Activated CD8-positive, alpha-beta memory T cell treated with anti-CD3 and anti-CD28 coated beads for 48 hours (primary cell): ENCODE measurements around the gene CADM2.

Experiments
- DNase-seq, 3 experiments: peaks; one replicate each; pipeline ENCODE4 v3.0.0-alpha.2; 2020; ENCODE audit warnings: low read depth in 2 of 3, low spot score in 2 of 3

Gene CADM2

DNA sequence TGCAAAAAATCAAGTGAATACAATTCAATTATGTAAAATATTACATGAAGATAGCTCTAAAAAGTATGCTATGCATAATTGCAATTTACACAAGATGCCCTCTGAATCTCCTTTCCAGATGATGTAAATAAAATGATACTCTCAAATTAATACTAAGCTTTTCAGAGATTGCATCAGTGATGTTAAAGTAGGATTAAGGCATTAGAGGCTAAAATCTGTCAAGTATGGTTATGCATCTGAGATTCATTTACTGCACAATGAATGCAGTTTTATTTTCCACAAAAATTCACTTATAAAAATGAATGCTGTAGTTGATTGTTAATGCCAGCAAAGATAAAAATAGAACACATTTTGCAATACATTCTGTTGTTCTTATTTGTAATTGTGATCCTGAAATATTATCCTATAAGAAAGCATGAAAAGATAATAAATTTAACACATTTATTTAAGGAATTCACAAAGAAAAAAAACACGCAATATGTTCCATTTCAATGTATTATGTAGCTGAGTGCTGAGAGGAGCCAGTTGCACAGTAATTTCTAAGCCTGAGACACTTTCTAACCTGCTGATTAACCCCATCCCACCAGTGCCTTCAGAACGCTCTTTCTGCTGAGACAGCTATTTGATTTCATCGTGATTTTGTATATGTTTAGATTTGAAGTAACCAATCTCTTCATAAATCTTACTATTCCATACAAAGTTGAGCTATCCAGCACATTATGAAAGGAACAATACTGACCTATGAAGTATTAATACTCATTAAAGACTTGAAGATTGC is 224.4 kb downstream of the CADM2 start:
- DNase-seq = no peak

DNA sequence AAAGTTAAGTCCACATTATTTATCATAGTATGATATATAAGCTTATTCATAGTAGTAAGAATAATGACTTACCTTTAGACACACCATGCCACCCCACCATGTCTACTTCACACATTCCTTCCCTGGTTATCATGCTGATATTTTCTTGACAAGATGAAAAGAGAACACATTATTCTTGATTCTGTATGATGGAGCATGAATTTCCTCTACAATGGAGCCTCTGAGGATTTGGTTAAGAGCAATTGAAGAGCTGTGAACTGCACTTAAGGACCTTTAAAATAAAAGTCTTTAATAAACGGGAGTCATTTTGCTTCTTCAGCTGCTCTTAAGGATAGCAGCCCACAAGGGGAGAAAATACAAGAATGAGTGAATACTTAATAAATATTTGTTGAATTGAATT is 226.7 kb downstream of the CADM2 start:
- DNase-seq = no peak

GRCh38 chr3:85189731-85190130 is 230.9 kb downstream of the CADM2 start:
- no peak for DNase-seq

GRCh38 chr3:85193565-85193964 is 234.8 kb downstream of the CADM2 start:
- DNase-seq = no peak

DNA sequence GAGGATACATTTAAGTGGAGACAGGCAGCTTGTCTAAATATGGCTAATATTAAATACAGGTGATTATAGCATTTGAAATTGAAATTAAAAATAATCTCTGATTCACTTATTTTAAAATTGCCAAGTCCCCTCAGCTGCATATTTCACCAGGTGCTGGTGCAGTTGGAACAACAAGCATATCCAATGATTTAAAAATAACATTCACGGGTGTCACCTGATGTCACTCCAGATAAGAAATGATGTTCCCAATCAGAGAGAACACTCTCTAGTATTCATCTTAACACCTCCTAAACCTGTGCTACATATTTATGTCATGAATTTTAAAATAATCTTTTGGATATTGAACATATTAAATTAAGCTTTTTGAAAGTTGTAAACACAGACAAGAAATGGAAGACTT is 249.9 kb downstream of the CADM2 start:
- no peak for DNase-seq

GRCh38 chr3:85210540-85210939 is 251.8 kb downstream of the CADM2 start:
- DNase-seq = no peak

DNA sequence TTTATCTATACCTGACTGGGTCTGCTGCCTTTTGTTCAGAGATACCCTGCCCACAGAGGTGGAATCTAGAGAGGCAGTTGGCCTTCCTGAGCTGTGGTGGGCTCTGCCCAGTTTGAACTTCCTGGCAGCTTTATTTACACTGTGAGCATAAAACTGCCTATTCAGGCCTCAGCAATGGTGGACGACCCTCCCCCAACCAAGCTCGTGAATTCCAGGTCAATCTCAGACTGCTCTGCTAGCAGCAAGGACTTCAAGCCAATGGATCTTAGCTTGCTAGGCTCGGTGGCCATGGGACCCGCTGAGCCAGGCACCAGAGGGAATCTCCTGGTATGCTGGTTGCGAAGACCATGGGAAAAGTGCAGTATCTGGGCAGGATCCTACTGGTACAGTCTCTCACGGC is 270.2 kb downstream of the CADM2 start:
- no peak for DNase-seq

- no peak for DNase-seq
Measured at GRCh38 chr3:85244091-85244490, 285.3 kb downstream of the CADM2 start.

DNA sequence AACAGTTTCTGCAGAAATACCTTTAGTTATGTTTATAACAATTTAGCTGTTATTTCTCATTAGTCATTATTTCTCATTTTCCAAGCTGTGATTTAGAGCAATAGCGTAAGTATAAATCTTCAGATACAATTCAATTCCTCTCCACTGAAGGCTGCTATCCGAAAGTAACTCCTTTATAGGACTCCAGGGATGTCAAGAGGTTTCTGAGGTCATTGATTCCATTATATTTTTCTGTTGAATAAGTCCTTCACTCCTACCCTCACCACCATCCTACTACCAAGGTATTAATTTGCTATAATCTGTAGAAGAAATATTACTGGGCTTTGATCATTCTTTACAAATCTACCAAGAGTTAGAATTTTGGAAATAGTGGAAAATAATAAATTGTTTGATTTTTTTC is 285.7 kb downstream of the CADM2 start:
- DNase-seq = no peak

- no peak for DNase-seq
Measured at GRCh38 chr3:85251766-85252165, 293.0 kb downstream of the CADM2 start.

DNA sequence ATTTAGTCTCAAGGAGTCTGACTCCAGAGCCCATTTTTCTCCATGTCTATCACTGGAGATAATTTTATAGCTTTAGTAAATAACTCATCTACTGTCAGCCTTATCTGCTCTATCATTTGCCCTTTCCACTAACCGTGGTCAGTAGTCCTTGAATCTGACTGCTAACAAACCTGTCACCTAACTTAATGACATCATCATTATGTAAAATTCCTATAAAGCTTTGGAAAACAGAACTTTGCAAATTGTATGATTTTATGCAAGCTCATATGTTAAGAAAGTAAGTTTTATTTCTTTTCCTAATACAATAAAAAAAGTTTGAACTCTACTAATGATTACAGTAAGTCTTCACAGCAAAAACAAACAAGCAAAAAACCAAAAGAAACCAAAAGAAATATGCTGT is 293.9 kb downstream of the CADM2 start:
- no peak for DNase-seq

DNA sequence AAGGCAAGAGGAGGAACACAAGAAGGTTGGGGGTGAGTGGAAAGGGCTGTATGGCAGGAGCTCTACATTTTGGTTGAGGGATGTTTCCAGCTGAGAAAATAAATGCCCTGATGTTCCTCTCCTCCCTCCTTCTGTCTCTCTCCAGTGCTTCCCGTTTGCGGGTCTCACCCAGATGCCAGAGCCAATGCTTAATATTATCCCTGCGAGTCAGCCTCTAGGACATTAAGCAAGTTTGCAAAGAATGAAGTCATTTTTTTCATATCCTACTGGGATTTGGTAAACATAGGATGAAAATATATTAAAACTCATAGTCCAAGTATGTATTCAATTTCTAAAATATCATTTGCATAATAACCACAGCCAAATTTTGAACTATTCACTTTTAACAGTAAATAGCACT is 295.9 kb downstream of the CADM2 start:
- DNase-seq = no peak

DNA sequence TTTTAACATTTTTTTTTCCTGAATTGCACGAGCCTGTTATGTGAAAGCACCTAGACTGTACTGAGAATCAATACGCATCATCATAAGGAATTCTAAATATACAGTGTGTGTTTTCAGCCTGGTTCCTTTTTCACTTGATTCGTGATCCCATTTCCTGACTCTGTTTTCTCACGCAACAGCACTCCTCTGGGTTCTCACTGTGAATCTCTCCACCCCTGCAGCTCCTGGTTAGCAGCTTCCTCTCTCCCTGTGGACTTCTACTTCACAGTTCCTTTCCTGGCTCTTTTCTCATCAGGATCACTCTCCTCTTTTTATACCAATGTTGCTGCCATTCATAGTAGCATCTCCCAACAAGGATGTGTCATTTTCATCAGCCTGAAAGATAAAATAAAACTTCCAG is 297.2 kb downstream of the CADM2 start:
- no peak for DNase-seq

GRCh38 chr3:85258326-85258725 is 299.5 kb downstream of the CADM2 start:
- DNase-seq = no peak

GRCh38 chr3:85258819-85259218 is 300.0 kb downstream of the CADM2 start:
- DNase-seq = no peak

GRCh38 chr3:85259748-85260147 is 301.0 kb downstream of the CADM2 start:
- DNase-seq = no peak

DNA sequence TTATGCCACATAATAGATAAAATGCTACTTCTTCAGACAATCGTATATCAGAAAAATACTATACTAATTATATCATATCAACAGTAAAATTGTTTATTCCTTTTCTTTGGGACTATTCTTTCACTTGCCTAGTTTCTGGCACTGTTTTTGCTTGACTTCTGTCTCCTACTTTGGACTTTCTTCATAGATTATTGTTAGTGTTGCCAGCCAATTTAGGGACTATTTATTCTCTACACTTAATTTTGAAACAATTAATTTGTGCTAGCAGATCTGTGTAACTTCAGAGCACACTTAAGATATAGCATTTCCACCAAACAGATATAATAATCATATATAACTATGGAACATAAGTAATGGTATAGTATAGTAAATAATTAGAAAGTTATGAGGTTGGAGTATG is 305.6 kb downstream of the CADM2 start:
- no peak for DNase-seq

GRCh38 chr3:85270488-85270887 is 311.7 kb downstream of the CADM2 start:
- no peak for DNase-seq

- no peak for DNase-seq
Measured at GRCh38 chr3:85271911-85272310, 313.1 kb downstream of the CADM2 start.

DNA sequence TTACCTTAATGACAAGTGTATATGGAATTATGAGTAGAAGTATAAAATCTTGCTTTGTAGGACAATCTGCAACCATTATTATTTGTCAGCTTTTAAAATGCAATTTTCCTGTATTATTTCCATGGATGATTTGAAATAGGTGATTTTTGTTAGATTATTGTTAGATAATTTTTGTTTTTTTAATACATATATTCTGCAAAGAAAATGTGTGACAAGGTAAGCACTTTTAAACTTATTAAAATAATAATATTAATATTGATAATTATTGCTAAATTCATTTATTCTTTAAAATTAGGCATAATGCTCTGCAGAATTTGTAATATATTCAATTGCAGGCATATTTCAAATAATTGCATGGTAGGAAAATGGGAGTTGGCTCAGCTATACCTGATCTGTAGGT is 329.5 kb downstream of the CADM2 start:
- DNase-seq = no peak

- DNase-seq = no peak
Measured at GRCh38 chr3:85297291-85297690, 338.5 kb downstream of the CADM2 start.

GRCh38 chr3:85298032-85298431 is 339.2 kb downstream of the CADM2 start:
- no peak for DNase-seq

- DNase-seq = no peak
Measured at GRCh38 chr3:85303156-85303555, 344.4 kb downstream of the CADM2 start.
